NCI-H2029 (cell line): ENCODE measurements around the gene FOXN1.

Experiments
- DNase-seq: peaks from one replicate; lab custom pipeline; 2025; lab: John Stamatoyannopoulos, UW

The FOXN1 gene

GRCh38 chr17:28526381-28526780, 20.2 kb downstream of the FOXN1 start:
- DNase-seq: no peak

- DNase-seq: no peak
Observed at GRCh38 chr17:28527181-28527681, 21.1 kb downstream of the FOXN1 start.

GRCh38 chr17:28527859-28528258, 21.7 kb downstream of the FOXN1 start:
- no peak for DNase-seq

- DNase-seq: no peak
Observed at GRCh38 chr17:28528327-28529012, 22.3 kb downstream of the FOXN1 start.

GRCh38 chr17:28529013-28529400, 22.9 kb downstream of the FOXN1 start:
- no peak for DNase-seq

GRCh38 chr17:28530250-28530649, 24.1 kb downstream of the FOXN1 start:
- DNase-seq: no peak

GRCh38 chr17:28530926-28531325, 24.8 kb downstream of the FOXN1 start:
- no peak for DNase-seq

GRCh38 chr17:28532050-28532960, 26.2 kb downstream of the FOXN1 start:
- no peak for DNase-seq

GRCh38 chr17:28533091-28533807, 27.1 kb downstream of the FOXN1 start:
- DNase-seq: no peak

GRCh38 chr17:28534740-28535375, 28.7 kb downstream of the FOXN1 start:
- no peak for DNase-seq

- no peak for DNase-seq
Observed at GRCh38 chr17:28536532-28537218, 30.5 kb downstream of the FOXN1 start.

GRCh38 chr17:28537219-28537610, 31.1 kb downstream of the FOXN1 start:
- no peak for DNase-seq

GRCh38 chr17:28538296-28538895, 32.2 kb downstream of the FOXN1 start:
- no peak for DNase-seq

GRCh38 chr17:28540231-28540630, 34.1 kb downstream of the FOXN1 start:
- DNase-seq: no peak

- DNase-seq: no peak
Observed at GRCh38 chr17:28541439-28541838, 35.3 kb downstream of the FOXN1 start.

GRCh38 chr17:28544402-28545140, 38.4 kb downstream of the FOXN1 start:
- DNase-seq: no peak

- DNase-seq: no peak
Observed at GRCh38 chr17:28545141-28545503, 39.0 kb downstream of the FOXN1 start.

GRCh38 chr17:28545787-28546415, 39.8 kb downstream of the FOXN1 start:
- DNase-seq: no peak

- DNase-seq: no peak
Observed at GRCh38 chr17:28547096-28547622, 41.0 kb downstream of the FOXN1 start.
